ENCODE measurements around the gene GAB1.

GRCh38 chr4:143433231-143433630 lies 96.6 kb downstream of the GAB1 start:
- TF ChIP-seq CTCF (IDR thresholded peaks at IDR 0.05) (no peak), POLR2A (IDR thresholded peaks at IDR 0.05) (no peak)

Measured in upper lobe of left lung (tissue), 4 donors.